ENCODE measurements around the gene EFNA5.

Gene EFNA5

DNA sequence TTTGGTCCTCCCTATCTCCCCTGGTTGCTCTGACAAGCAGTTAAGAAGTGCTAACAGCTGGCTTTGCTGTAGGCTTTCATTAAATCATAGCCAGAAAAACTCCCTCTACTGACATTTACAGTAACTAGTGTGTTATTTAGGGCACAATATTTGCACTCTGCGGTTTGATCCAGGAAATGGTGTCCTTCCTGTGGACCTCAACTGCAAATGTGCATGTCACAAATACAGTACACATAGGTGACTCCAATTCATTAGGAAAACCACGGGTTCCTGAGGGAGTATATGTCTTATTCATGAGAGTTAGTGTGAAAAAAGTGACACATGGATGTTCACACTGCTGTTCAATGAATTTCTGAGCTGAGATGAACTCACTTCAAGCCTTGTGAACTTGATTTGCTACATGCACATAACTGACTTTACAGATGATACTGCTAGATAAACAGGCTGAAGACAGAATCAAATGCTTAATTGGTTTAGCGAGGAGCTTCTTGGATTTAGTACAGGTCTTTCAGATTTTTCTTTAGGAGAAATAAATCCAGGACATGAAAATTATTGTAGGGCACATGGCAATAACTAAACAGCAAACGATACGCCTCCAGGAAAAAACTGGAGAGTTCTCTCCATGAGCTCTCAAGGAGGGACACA, 281.5 kb downstream of the EFNA5 start (continued):
- 0 out of 2 replicates have a peak, but pooled peaks have one; percentile 16 for TF ChIP-seq HOXD13 (CRISPR knock-in tag; IDR thresholded peaks at IDR 0.05; ENCODE audit: borderline replicate concordance)
- 0 out of 2 replicates have a peak, but pooled peaks have one; percentile 46 for TF ChIP-seq GLI2 (tag by site-specific recombination; IDR thresholded peaks at IDR 0.05; ENCODE audit: borderline replicate concordance, low read depth)
- no peak for TF ChIP-seq ZNF785 (tag by site-specific recombination; IDR thresholded peaks at IDR 0.05)
- no peak for TF ChIP-seq ZFP41 (tag by site-specific recombination; IDR thresholded peaks at IDR 0.05; ENCODE audit: borderline replicate concordance)
- TF ChIP-seq EGR2 (tag by site-specific recombination; IDR thresholded peaks at IDR 0.05; ENCODE audit: low read depth): no peak
- no peak for TF ChIP-seq ZNF266 (tag by site-specific recombination; IDR thresholded peaks at IDR 0.05; ENCODE audit: low read depth)
- TF ChIP-seq, protein P1, sequence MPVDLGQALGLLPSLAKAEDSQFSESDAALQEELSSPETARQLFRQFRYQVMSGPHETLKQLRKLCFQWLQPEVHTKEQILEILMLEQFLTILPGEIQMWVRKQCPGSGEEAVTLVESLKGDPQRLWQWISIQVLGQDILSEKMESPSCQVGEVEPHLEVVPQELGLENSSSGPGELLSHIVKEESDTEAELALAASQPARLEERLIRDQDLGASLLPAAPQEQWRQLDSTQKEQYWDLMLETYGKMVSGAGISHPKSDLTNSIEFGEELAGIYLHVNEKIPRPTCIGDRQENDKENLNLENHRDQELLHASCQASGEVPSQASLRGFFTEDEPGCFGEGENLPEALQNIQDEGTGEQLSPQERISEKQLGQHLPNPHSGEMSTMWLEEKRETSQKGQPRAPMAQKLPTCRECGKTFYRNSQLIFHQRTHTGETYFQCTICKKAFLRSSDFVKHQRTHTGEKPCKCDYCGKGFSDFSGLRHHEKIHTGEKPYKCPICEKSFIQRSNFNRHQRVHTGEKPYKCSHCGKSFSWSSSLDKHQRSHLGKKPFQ (tag by site-specific recombination; IDR thresholded peaks at IDR 0.05): peak; percentile 94
- TF ChIP-seq ZNF48 (tag by site-specific recombination; IDR thresholded peaks at IDR 0.05): no peak
- TF ChIP-seq ZNF843 (tag by site-specific recombination; IDR thresholded peaks at IDR 0.05): peak; percentile 83
- TF ChIP-seq, protein P2, sequence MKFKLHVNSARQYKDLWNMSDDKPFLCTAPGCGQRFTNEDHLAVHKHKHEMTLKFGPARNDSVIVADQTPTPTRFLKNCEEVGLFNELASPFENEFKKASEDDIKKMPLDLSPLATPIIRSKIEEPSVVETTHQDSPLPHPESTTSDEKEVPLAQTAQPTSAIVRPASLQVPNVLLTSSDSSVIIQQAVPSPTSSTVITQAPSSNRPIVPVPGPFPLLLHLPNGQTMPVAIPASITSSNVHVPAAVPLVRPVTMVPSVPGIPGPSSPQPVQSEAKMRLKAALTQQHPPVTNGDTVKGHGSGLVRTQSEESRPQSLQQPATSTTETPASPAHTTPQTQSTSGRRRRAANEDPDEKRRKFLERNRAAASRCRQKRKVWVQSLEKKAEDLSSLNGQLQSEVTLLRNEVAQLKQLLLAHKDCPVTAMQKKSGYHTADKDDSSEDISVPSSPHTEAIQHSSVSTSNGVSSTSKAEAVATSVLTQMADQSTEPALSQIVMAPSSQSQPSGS (tag by site-specific recombination; IDR thresholded peaks at IDR 0.05; ENCODE audit: low read depth): 0 out of 2 replicates have a peak, but pooled peaks have one; percentile 6
- TF ChIP-seq WT1 (tag by site-specific recombination; IDR thresholded peaks at IDR 0.05): peak; percentile 87
- TF ChIP-seq GLIS2 (tag by site-specific recombination; IDR thresholded peaks at IDR 0.05): no peak
- peak; percentile 27; the same call in 1 of the 2 replicates for TF ChIP-seq ZSCAN30 (tag by site-specific recombination; IDR thresholded peaks at IDR 0.05)
- TF ChIP-seq MYNN (tag by site-specific recombination; IDR thresholded peaks at IDR 0.05; ENCODE audit: borderline replicate concordance): no peak
- TF ChIP-seq ZBTB21 (tag by site-specific recombination; IDR thresholded peaks at IDR 0.05): no peak
- no peak for TF ChIP-seq ZNF747 (tag by site-specific recombination; IDR thresholded peaks at IDR 0.05)
- TF ChIP-seq GFI1B (tag by site-specific recombination; IDR thresholded peaks at IDR 0.05): peak; percentile 49; the same call in 1 of the 2 replicates
- no peak for TF ChIP-seq ZNF76 (tag by site-specific recombination; IDR thresholded peaks at IDR 0.05; ENCODE audit: borderline replicate concordance, low read depth)
- peak; percentile 97 for TF ChIP-seq SP7 (tag by site-specific recombination; IDR thresholded peaks at IDR 0.05)
- TF ChIP-seq, protein P3, sequence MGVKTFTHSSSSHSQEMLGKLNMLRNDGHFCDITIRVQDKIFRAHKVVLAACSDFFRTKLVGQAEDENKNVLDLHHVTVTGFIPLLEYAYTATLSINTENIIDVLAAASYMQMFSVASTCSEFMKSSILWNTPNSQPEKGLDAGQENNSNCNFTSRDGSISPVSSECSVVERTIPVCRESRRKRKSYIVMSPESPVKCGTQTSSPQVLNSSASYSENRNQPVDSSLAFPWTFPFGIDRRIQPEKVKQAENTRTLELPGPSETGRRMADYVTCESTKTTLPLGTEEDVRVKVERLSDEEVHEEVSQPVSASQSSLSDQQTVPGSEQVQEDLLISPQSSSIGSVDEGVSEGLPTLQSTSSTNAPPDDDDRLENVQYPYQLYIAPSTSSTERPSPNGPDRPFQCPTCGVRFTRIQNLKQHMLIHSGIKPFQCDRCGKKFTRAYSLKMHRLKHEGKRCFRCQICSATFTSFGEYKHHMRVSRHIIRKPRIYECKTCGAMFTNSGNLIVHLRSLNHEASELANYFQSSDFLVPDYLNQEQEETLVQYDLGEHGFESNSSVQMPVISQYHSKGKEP (tag by site-specific recombination; IDR thresholded peaks at IDR 0.05): peak; percentile 83
- TF ChIP-seq OSR2 (tag by site-specific recombination; IDR thresholded peaks at IDR 0.05): peak; percentile 81
- TF ChIP-seq ZNF561 (tag by site-specific recombination; IDR thresholded peaks at IDR 0.05; ENCODE audit: borderline replicate concordance): peak; percentile 36; the same call in 1 of the 2 replicates
- TF ChIP-seq KLF10 (tag by site-specific recombination; IDR thresholded peaks at IDR 0.05): no peak
- TF ChIP-seq, protein P4, sequence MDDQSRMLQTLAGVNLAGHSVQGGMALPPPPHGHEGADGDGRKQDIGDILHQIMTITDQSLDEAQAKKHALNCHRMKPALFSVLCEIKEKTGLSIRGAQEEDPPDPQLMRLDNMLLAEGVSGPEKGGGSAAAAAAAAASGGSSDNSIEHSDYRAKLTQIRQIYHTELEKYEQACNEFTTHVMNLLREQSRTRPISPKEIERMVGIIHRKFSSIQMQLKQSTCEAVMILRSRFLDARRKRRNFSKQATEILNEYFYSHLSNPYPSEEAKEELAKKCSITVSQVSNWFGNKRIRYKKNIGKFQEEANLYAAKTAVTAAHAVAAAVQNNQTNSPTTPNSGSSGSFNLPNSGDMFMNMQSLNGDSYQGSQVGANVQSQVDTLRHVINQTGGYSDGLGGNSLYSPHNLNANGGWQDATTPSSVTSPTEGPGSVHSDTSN (CRISPR knock-in tag; IDR thresholded peaks at IDR 0.05): no peak
- peak; percentile 98 for TF ChIP-seq FEZF1 (tag by site-specific recombination; IDR thresholded peaks at IDR 0.05)
- TF ChIP-seq, protein P5, sequence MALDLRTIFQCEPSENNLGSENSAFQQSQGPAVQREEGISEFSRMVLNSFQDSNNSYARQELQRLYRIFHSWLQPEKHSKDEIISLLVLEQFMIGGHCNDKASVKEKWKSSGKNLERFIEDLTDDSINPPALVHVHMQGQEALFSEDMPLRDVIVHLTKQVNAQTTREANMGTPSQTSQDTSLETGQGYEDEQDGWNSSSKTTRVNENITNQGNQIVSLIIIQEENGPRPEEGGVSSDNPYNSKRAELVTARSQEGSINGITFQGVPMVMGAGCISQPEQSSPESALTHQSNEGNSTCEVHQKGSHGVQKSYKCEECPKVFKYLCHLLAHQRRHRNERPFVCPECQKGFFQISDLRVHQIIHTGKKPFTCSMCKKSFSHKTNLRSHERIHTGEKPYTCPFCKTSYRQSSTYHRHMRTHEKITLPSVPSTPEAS (tag by site-specific recombination; IDR thresholded peaks at IDR 0.05): no peak

Measured in HEK293 (cell line).